IMR-90 (cell line): ENCODE data around the gene GDPD3. TPM values are rescaled to one million over a fixed set of nuclear protein-coding genes. Genes with fewer than 3 reads are reported as not detected.

Source experiments
- ATAC-seq: fragments of 200-7000 bp; cut with Tn5 transposase; 2 replicates; pipeline ENCODE4 v1.9.1; 2020; ENCODE audit warnings: low read depth, mild to moderate bottlenecking, moderate library complexity
- BruUV-seq: library from RNA; stranded (reverse); fragments of 400-500 nt; replicated peaks from 2 replicates; lab custom pipeline; 2021; lab: Mats Ljungman, UMichigan
- CTCF ChIA-PET: fragments of 300-600 bp; formaldehyde crosslinking; extraction: SDS; loops from one replicate; lab custom pipeline; 2021; ENCODE audit warnings: antibody characterized with exemption; lab: Yijun Ruan, JAX
- POLR2A ChIA-PET: fragments of 300-600 bp; sonication (Branson Sonifier 250); formaldehyde crosslinking; loops from one replicate; lab custom pipeline; 2022; ENCODE audit warnings: antibody characterized with exemption; ENCODE audit not compliant: unreplicated experiment; lab: Charles Lee
- DNase-seq: peaks from one replicate; pipeline ENCODE4 v3.0.0; 2013
- H2AFZ ChIP-seq: replicated peaks from 2 replicates; pipeline ENCODE3; 2013; ENCODE audit warnings: low read length, mild to moderate bottlenecking; ENCODE audit not compliant: poor library complexity
- H2AK5ac ChIP-seq: 2 replicates; pipeline ENCODE4 v1.6.1; 2013; ENCODE audit warnings: low read depth, low read length, inconsistent platforms
- H2AK9ac ChIP-seq: replicated peaks from 2 replicates; pipeline ENCODE3; 2013; ENCODE audit warnings: mild to moderate bottlenecking, low read depth, low read length, moderate library complexity; ENCODE audit not compliant: poor library complexity
- H2BK120ac ChIP-seq: 2 replicates; pipeline ENCODE4 v1.6.1; 2013; ENCODE audit warnings: low read depth, low read length, inconsistent platforms
- H2BK15ac ChIP-seq: 3 replicates; pipeline ENCODE4 v1.6.1; 2013; ENCODE audit warnings: low read depth, low read length, inconsistent platforms
- H2BK20ac ChIP-seq: 2 replicates; pipeline ENCODE4 v1.6.1; 2013; ENCODE audit warnings: low read depth, mild to moderate bottlenecking, inconsistent platforms, low read length, moderate library complexity
- H2BK5ac ChIP-seq: 2 replicates; pipeline ENCODE4 v1.6.1; 2013; ENCODE audit warnings: mild to moderate bottlenecking, low read depth, low read length, inconsistent platforms; ENCODE audit not compliant: poor library complexity, severe bottlenecking
- H3K14ac ChIP-seq: replicated peaks from 2 replicates; pipeline ENCODE4 v1.6.1; 2013; ENCODE audit warnings: low read depth, low read length, inconsistent platforms
- H3K18ac ChIP-seq: 2 replicates; pipeline ENCODE4 v1.6.1; 2013; ENCODE audit warnings: low read depth, low read length, control low read depth
- H3K23ac ChIP-seq: 2 replicates; pipeline ENCODE4 v1.6.1; 2013; ENCODE audit warnings: low read depth, low read length, inconsistent platforms
- H3K27ac ChIP-seq: 2 replicates; pipeline ENCODE4 v1.5.1; 2013; ENCODE audit warnings: mild to moderate bottlenecking, control low read depth, low read length; ENCODE audit not compliant: insufficient read depth
- H3K27me3 ChIP-seq: 2 replicates; pipeline ENCODE4 v1.6.1; 2013; ENCODE audit warnings: low read length; ENCODE audit not compliant: control insufficient read depth, insufficient read depth
- H3K36me3 ChIP-seq: 2 replicates; pipeline ENCODE4 v1.6.1; 2013; ENCODE audit warnings: low read length, mixed read lengths; ENCODE audit not compliant: control insufficient read depth, insufficient read depth
- H3K4ac ChIP-seq: 2 replicates; pipeline ENCODE4 v1.6.1; 2013; ENCODE audit warnings: low read depth, low read length, inconsistent platforms
- H3K4me1 ChIP-seq: 2 replicates; pipeline ENCODE4 v1.6.1; 2013; ENCODE audit warnings: low read length, mixed read lengths; ENCODE audit not compliant: control insufficient read depth, insufficient read depth
- H3K4me2 ChIP-seq: 2 replicates; pipeline ENCODE4 v1.6.1; 2013; ENCODE audit warnings: low read depth, mild to moderate bottlenecking, control low read depth, low read length, moderate library complexity
- H3K4me3 ChIP-seq: 2 replicates; pipeline ENCODE4 v1.5.1; 2013; ENCODE audit warnings: low read depth, mild to moderate bottlenecking, control low read depth, low read length, moderate library complexity; ENCODE audit not compliant: insufficient read depth
- H3K56ac ChIP-seq: 2 replicates; pipeline ENCODE4 v1.6.1; 2013; ENCODE audit warnings: low read length, inconsistent platforms; ENCODE audit not compliant: insufficient read depth; ENCODE audit errors: extremely low read depth
- H3K79me1 ChIP-seq, 2 experiments: 2 replicates each; pipeline ENCODE4 v1.6.1; 2013; ENCODE audit warnings: low read length in 2 of 2, inconsistent platforms in 1 of 2, low read depth in 1 of 2
- H3K9ac ChIP-seq: 2 replicates; pipeline ENCODE4 v1.6.1; 2013; ENCODE audit warnings: low read depth, low read length, control low read depth
- H3K9me1 ChIP-seq: 2 replicates; pipeline ENCODE4 v1.6.1; 2013; ENCODE audit warnings: low read length, inconsistent platforms; ENCODE audit not compliant: insufficient read depth
- H3K9me3 ChIP-seq: 2 replicates; pipeline ENCODE4 v1.6.1; 2013; ENCODE audit warnings: low read length; ENCODE audit not compliant: control insufficient read depth, insufficient read depth
- H4K20me1 ChIP-seq: 2 replicates; pipeline ENCODE4 v1.6.1; 2013; ENCODE audit warnings: low read length, inconsistent platforms; ENCODE audit not compliant: insufficient read depth
- H4K5ac ChIP-seq: 2 replicates; pipeline ENCODE4 v1.6.1; 2013; ENCODE audit warnings: mild to moderate bottlenecking, low read depth, low read length, control low read depth
- H4K8ac ChIP-seq, 2 experiments: 2 replicates each; pipeline ENCODE4 v1.6.1; 2013; ENCODE audit warnings: low read depth in 2 of 2, low read length in 2 of 2, control low read depth in 1 of 2, inconsistent platforms in 1 of 2
- H4K91ac ChIP-seq: 2 replicates; pipeline ENCODE4 v1.6.1; 2013; ENCODE audit warnings: low read depth, low read length, inconsistent platforms; ENCODE audit not compliant: insufficient read depth
- BHLHE40 ChIP-seq: fragments of 150-350 bp; IDR thresholded peaks from 2 replicates; pipeline ENCODE4 v1.6.1; 2016; ENCODE audit warnings: mild to moderate bottlenecking, low read depth, low read length
- CEBPB ChIP-seq: IDR thresholded peaks from 2 replicates; pipeline ENCODE4 v1.6.1; 2012; ENCODE audit warnings: low read depth, low read length, improper control_type of control experiment
- CHD1 ChIP-seq: IDR thresholded peaks from 2 replicates; pipeline ENCODE4 v1.6.1; 2012; ENCODE audit warnings: low read depth, low read length, improper control_type of control experiment
- ELK1 ChIP-seq: fragments of 150-350 bp; IDR thresholded peaks from 2 replicates; pipeline ENCODE4 v1.6.1; 2016; ENCODE audit warnings: low read depth, mild to moderate bottlenecking, low read length, moderate library complexity, borderline replicate concordance
- FOS ChIP-seq: fragments of 150-350 bp; IDR thresholded peaks from 2 replicates; pipeline ENCODE4 v1.6.1; 2016; ENCODE audit warnings: low read depth, low read length
- MAFK ChIP-seq: IDR thresholded peaks from 2 replicates; pipeline ENCODE4 v1.6.1; 2012; ENCODE audit warnings: low read depth, low read length, improper control_type of control experiment
- MAZ ChIP-seq: IDR thresholded peaks from 2 replicates; pipeline ENCODE4 v1.6.1; 2012; ENCODE audit warnings: low read depth, mild to moderate bottlenecking, low read length, improper control_type of control experiment, moderate library complexity, borderline replicate concordance
- MXI1 ChIP-seq: IDR thresholded peaks from 2 replicates; pipeline ENCODE4 v1.6.1; 2012; ENCODE audit warnings: low read depth, mild to moderate bottlenecking, low read length, moderate library complexity, borderline replicate concordance
- NFE2L2 ChIP-seq: fragments of 150-350 bp; IDR thresholded peaks from 2 replicates; pipeline ENCODE4 v1.6.1; 2016; ENCODE audit warnings: low read depth, mild to moderate bottlenecking, low read length
- POLR2A ChIP-seq: IDR thresholded peaks from 2 replicates; pipeline ENCODE4 v1.6.1; 2012; ENCODE audit warnings: mild to moderate bottlenecking, low read depth, low read length
- RAD21 ChIP-seq: IDR thresholded peaks from 2 replicates; pipeline ENCODE4 v1.6.1; 2012; ENCODE audit warnings: low read length, improper control_type of control experiment
- RCOR1 ChIP-seq: IDR thresholded peaks from 2 replicates; pipeline ENCODE4 v1.6.1; 2012; ENCODE audit warnings: mild to moderate bottlenecking, low read length, improper control_type of control experiment; ENCODE audit not compliant: insufficient replicate concordance
- RFX5 ChIP-seq: IDR thresholded peaks from 2 replicates; pipeline ENCODE4 v1.8.0; 2012; ENCODE audit warnings: low read depth, mild to moderate bottlenecking, low read length, moderate library complexity
- SMC3 ChIP-seq: fragments of 150-350 bp; IDR thresholded peaks from 2 replicates; pipeline ENCODE4 v1.6.1; 2016; ENCODE audit warnings: low read depth, mild to moderate bottlenecking, antibody characterized with exemption, low read length, moderate library complexity
- WGBS, 2 experiments: methylation state at CpG; one replicate each; pipeline versions ENCODE4 v1.1.5 to v1.1.7; 2013; ENCODE audit warnings: missing lambda C conversion rate in 2 of 2; ENCODE audit not compliant: insufficient read length in 1 of 2; ENCODE audit errors: extremely low coverage in 2 of 2; 5-methylcytosine and 5-hydroxymethylcytosine counted together
- dilution Hi-C: fragments of 300-500 bp; cut with HindIII; formaldehyde crosslinking; loops from one replicate; pipeline ENCODE4 v1.14.3; 2018; ENCODE audit warnings: low sequenced_read_pairs; ENCODE audit not compliant: unreplicated experiment
- in situ Hi-C: fragments of 300-500 bp; cut with MboI; formaldehyde crosslinking; loops from 3 replicates; pipeline ENCODE4 v1.14.3; 2019; ENCODE audit warnings: low sequenced_read_pairs, inconsistent platforms, mixed read lengths
- intact Hi-C: fragments of 100-400 bp; cut with micrococcal nuclease; formaldehyde crosslinking; loops from 2 replicates; pipeline ENCODE4 v1.10.0; 2022
- polyA plus RNA-seq, 3 experiments: library from polyadenylated mRNA; depleted of rRNA; stranded (reverse); fragments of >200 nt; gene quantifications; 2 replicates each; pipeline ENCODE4 v1.2.3, GENCODE V29; 2012; ENCODE audit warnings: low replicate concordance in 1 of 3
- total RNA-seq: library from RNA; depleted of rRNA; stranded (reverse); fragments of >200 nt; gene quantifications from 2 replicates; pipeline ENCODE4 v1.2.3, GENCODE V29; 2012
- TF ChIP-seq, protein P1 (sequence below): fragments of 150-350 bp; IDR thresholded peaks from 2 replicates; pipeline ENCODE4 v1.6.1; 2017; ENCODE audit warnings: mild to moderate bottlenecking, antibody characterized with exemption, low read length, low read depth
- TF ChIP-seq, protein P2 (sequence below): conservative IDR thresholded peaks from 2 replicates; pipeline ENCODE4 v1.5.1; 2012; ENCODE audit warnings: mild to moderate bottlenecking, low read depth, low read length, improper control_type of control experiment

Gene GDPD3
- total and polyA plus RNA-seq, 2 of the 4 experiments (the other 2 are of a cell fraction): under 0.01 to 19.5 TPM

DNA sequence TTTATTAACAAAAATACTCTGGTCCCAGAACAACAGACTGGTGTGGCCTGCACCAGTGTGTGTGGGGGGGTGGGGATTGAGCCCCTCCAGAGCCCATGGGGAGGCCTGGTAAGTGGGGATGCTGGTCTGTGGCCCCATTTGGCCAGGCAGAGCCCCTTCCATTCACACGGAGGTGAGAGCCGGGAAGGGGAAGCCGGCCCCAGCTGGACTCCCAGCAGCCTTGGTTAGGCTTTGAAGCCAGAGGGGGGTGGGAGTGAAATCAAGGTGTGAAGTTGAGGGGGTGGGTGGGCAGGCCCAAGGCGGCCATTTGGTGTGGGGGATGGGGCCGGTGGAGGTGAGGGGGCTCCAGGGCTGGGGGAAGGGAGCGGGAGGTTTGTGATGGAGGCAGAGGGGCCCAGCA lies 27.5 kb downstream of the GDPD3 start:
- Histone ChIP-seq H3K9ac (no peak overlapping the region), H3K4me3 (no peak overlapping the region), H3K18ac (no peak overlapping the region), H3K27ac (no peak overlapping the region), H3K9me3 (no peaks in the 10 kb centered on the region), H3K9me1 (no peaks in the 10 kb centered on the region), H3K27me3 (no peaks in the 10 kb centered on the region), H3K4ac (no peak overlapping the region), H3K56ac (no peak overlapping the region), H3K4me1 (0 out of 2 replicates have a peak, but pooled peaks cover 2% of the 10 kb centered on the region), H2BK120ac (no peak overlapping the region), H2BK5ac (no peak overlapping the region), H2BK20ac (no peak overlapping the region), H3K79me1 (peaks cover 12 to 23% of the 10 kb centered on the region in 2 experiments), H4K20me1 (peaks cover 18% of the 10 kb centered on the region), H2AFZ (no peak overlapping the region), H3K36me3 (peaks cover 47% of the 10 kb centered on the region), H4K5ac (no peak overlapping the region), H2AK5ac (no peak overlapping the region), H2BK15ac (no peak overlapping the region), H2AK9ac (no peak overlapping the region), H4K91ac (no peak overlapping the region), H3K4me2 (no peak overlapping the region), H3K14ac (no peak overlapping the region), H3K23ac (no peak overlapping the region), H4K8ac (no peak overlapping the region)
- dilution Hi-C loops (no loop called here), in situ Hi-C loops (no loop called here), intact Hi-C loops (no loop called here)
- TF ChIP-seq, protein P1, sequence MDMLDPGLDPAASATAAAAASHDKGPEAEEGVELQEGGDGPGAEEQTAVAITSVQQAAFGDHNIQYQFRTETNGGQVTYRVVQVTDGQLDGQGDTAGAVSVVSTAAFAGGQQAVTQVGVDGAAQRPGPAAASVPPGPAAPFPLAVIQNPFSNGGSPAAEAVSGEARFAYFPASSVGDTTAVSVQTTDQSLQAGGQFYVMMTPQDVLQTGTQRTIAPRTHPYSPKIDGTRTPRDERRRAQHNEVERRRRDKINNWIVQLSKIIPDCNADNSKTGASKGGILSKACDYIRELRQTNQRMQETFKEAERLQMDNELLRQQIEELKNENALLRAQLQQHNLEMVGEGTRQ: no peak
- TF ChIP-seq MXI1 (no peak), NFE2L2 (no peak), RFX5 (no peak), RAD21 (no peak), SMC3 (no peak), POLR2A (no peak), MAZ (no peak), MAFK (no peak), CEBPB (no peak), RCOR1 (no peak), FOS (no peak), ELK1 (no peak), BHLHE40 (no peak), CHD1 (no peak)
- TF ChIP-seq, protein P2, sequence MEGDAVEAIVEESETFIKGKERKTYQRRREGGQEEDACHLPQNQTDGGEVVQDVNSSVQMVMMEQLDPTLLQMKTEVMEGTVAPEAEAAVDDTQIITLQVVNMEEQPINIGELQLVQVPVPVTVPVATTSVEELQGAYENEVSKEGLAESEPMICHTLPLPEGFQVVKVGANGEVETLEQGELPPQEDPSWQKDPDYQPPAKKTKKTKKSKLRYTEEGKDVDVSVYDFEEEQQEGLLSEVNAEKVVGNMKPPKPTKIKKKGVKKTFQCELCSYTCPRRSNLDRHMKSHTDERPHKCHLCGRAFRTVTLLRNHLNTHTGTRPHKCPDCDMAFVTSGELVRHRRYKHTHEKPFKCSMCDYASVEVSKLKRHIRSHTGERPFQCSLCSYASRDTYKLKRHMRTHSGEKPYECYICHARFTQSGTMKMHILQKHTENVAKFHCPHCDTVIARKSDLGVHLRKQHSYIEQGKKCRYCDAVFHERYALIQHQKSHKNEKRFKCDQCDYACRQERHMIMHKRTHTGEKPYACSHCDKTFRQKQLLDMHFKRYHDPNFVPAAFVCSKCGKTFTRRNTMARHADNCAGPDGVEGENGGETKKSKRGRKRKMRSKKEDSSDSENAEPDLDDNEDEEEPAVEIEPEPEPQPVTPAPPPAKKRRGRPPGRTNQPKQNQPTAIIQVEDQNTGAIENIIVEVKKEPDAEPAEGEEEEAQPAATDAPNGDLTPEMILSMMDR: no peak
- ATAC-seq (no peak), DNase-seq (no peak)
- no TSS peak for BruUV-seq
- ChIA-PET POLR2A (no interaction called here), CTCF (no interaction called here)
- no CpG with 5 or more reads among the region's 6 CpGs for WGBS, 2 experiments
